Ascending aorta (tissue), 2 donors: ENCODE results near the gene GABBR2. TPM values are rescaled to one million over a fixed set of nuclear protein-coding genes. Genes with fewer than 3 reads are reported as not detected.

ENCODE experiments used
- DNase-seq, 2 donors: peaks; one replicate each; pipeline ENCODE4 v3.0.0-alpha.2; 2019; ENCODE audit warnings: low spot score in 2 of 2
- H3K27ac ChIP-seq, 2 donors: fragments of 200-600 bp; sonication (generic); one replicate each; pipeline ENCODE4 v1.5.1; 2016 to 2017; ENCODE audit warnings: mild to moderate bottlenecking in 1 of 2
- H3K27me3 ChIP-seq: fragments of 200-600 bp; sonication (generic); one replicate; pipeline ENCODE4 v1.5.1; 2017
- H3K36me3 ChIP-seq, 2 donors: fragments of 200-600 bp; sonication (generic); one replicate each; pipeline ENCODE4 v1.5.1; 2016
- H3K4me1 ChIP-seq, 2 donors: fragments of 200-600 bp; sonication (generic); one replicate each; pipeline ENCODE4 v1.5.1; 2016 to 2017; ENCODE audit warnings: mild to moderate bottlenecking in 1 of 2
- H3K4me3 ChIP-seq, 2 donors: fragments of 200-600 bp; sonication (generic); one replicate each; pipeline ENCODE4 v1.5.1; 2016 to 2017; ENCODE audit warnings: mild to moderate bottlenecking in 1 of 2
- H3K9me3 ChIP-seq, 2 donors: fragments of 200-600 bp; sonication (generic); one replicate each; pipeline ENCODE4 v1.5.1; 2016
- intact Hi-C: fragments of 100-400 bp; cut with DNase I; formaldehyde crosslinking; loops from one replicate; pipeline ENCODE4 v1.15.1; 2023
- total RNA-seq: library from RNA; depleted of rRNA; stranded (reverse); fragments of >200 nt; gene quantifications from one replicate; pipeline ENCODE4 v1.1.0, GENCODE V29; 2016
- TF ChIP-seq, protein P1 (sequence below), 3 experiments: fragments of 200-600 bp in 2 of 3; fragments of 450-650 bp in 1 of 3; sonication (generic) in 2 of 3; IDR thresholded peaks; one replicate each; pipeline ENCODE4 v1.5.1; 2016 to 2019; ENCODE audit warnings: antibody characterized with exemption in 3 of 3, mild to moderate bottlenecking in 1 of 3, moderate library complexity in 1 of 3

Gene GABBR2
- total RNA-seq, 1 donor from 2014 or later, result not detected

DNA sequence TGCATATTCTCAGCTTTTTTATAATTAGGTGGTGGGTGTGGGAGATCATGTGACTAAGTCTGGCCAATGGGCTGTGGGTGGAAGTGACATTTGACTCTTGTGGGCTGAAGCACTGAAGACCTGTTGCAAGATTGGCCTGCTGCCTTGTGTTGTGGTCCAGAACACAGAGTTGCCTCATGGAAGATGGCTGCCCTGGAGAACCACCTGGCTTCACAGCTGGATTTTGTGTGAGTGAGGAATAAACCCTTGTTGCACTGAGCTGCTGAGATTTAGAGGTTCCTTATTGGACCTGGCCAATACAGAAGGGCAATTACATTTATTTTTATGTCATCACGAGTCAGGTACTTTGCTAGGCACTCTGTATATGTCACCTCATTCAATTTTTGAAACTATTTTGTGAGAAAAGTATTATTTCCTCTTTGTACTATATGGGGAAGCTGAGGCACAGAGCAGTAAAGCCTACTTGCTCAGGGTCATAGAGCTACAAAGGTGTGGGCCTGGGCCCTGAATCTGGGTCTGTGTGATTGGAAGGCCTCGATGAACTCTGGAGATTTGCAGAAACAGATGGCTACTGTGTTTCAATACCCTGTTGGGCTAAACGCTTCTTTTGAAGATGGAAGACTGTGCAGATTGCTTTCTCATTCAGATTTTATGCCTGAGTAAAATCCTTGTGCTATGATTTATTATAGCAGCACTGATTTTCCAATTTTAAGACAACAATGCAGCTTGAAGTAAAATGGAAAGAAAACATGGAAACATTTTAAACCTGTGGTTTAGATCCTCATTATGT lies 382.1 kb downstream of the GABBR2 start:
- Histone ChIP-seq H3K36me3 (no peaks in the 10 kb centered on the region), H3K9me3 (no peaks in the 10 kb centered on the region), H3K4me1 (no peaks in the 10 kb centered on the region), H3K4me3 (no peak overlapping the region), H3K27me3 (no peaks in the 10 kb centered on the region), H3K27ac (no peak overlapping the region)
- peak in 1 of 2 donors; percentile 5 for DNase-seq
- TF ChIP-seq, protein P1, sequence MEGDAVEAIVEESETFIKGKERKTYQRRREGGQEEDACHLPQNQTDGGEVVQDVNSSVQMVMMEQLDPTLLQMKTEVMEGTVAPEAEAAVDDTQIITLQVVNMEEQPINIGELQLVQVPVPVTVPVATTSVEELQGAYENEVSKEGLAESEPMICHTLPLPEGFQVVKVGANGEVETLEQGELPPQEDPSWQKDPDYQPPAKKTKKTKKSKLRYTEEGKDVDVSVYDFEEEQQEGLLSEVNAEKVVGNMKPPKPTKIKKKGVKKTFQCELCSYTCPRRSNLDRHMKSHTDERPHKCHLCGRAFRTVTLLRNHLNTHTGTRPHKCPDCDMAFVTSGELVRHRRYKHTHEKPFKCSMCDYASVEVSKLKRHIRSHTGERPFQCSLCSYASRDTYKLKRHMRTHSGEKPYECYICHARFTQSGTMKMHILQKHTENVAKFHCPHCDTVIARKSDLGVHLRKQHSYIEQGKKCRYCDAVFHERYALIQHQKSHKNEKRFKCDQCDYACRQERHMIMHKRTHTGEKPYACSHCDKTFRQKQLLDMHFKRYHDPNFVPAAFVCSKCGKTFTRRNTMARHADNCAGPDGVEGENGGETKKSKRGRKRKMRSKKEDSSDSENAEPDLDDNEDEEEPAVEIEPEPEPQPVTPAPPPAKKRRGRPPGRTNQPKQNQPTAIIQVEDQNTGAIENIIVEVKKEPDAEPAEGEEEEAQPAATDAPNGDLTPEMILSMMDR (IDR thresholded peaks at IDR 0.05), result no peak
- intact Hi-C loops, result no loop called here

DNA sequence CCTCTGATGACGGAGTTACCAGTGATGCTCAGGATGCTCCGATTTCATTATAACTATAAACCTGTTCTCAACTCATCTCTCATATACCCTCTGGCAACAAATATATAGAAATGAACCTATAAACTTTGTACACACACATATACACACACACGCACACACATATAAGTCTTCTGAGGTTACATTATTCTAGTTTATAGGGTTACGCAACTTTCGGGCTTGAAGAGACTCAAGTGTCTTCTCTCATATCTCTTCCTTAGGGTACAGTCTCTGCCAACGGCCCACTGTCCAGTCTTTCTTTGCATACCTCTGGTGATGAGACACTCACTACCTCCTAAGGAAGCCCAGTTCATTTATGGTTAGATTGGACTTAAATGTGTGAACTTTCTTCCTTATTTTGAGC lies 383.9 kb downstream of the GABBR2 start:
- no peaks in the 10 kb centered on the region for H3K9me3 ChIP-seq
- TF ChIP-seq, protein P1 (IDR thresholded peaks at IDR 0.05), result no peak
- no peaks in the 10 kb centered on the region for H3K27me3 ChIP-seq
- no peaks in the 10 kb centered on the region for H3K4me1 ChIP-seq
- H3K27ac ChIP-seq, result no peak overlapping the region
- DNase-seq, result no peak
- H3K4me3 ChIP-seq, result no peak overlapping the region
- no peaks in the 10 kb centered on the region for H3K36me3 ChIP-seq
- intact Hi-C loops, result no loop called here

DNA sequence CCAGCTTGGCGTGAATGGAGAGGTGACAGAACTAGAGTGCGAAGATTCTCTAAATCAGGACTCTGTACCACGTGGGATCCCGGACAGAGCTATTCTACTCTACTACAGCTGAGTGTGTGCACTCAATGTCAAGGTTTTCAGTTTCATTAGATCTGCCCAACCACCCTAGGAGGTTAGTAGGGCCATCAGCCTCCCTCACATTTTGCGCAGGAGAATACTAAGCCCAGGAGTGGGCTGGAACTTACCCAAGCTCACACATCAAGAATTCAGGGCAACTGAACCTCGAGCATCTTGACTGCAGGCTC lies 385.0 kb downstream of the GABBR2 start:
- H3K27ac ChIP-seq, result no peak overlapping the region
- no peaks in the 10 kb centered on the region for H3K4me1 ChIP-seq
- no peaks in the 10 kb centered on the region for H3K27me3 ChIP-seq
- TF ChIP-seq, protein P1 (IDR thresholded peaks at IDR 0.05), result no peak
- no peaks in the 10 kb centered on the region for H3K9me3 ChIP-seq
- intact Hi-C loops, result no loop called here
- no peak overlapping the region for H3K4me3 ChIP-seq
- DNase-seq, result no peak
- no peaks in the 10 kb centered on the region for H3K36me3 ChIP-seq

DNA sequence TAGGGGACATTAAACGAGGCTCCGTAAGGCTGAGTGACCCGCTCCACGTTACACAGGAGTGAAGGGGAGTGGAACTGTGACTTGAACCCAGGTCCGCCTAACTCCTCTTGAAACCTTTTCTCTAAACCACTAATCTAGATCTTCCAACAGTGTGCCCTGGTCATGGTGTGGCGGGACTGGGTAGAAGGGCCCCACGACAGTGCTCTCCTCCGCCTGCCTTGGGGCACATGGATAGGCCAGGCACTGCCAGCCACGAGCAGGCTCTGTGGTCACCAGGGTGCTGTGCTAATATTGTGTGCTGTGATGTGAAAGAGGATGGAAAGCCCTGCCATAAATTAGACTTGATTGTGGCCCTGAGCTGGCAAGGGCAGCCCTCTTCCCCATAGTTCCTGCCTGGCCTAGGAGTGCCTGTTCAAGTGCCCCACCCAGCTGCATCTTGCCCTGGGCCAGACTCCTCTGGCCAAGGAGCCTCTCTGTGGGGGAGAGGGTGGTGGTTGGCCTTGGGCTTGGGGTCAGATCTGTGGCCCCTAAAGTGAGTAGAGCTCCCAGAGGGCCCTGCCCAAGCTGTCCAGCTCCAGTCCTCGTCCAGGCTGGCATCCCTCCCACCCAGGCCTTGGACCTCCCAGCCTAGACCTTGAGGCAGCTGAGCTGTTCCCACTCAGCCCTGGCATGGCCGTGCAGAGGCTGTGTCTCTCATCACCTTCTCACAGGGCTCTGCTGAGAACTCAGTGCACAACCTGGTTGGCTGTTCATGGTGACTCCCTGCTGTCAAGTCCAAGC lies 385.5 kb downstream of the GABBR2 start:
- intact Hi-C loops, result no loop called here
- Histone ChIP-seq H3K27ac (no peak overlapping the region), H3K27me3 (no peaks in the 10 kb centered on the region), H3K4me3 (no peak overlapping the region), H3K4me1 (no peaks in the 10 kb centered on the region), H3K36me3 (no peaks in the 10 kb centered on the region), H3K9me3 (no peaks in the 10 kb centered on the region)
- DNase-seq, result peak in 1 of 2 donors; percentile 53
- TF ChIP-seq, protein P1 (IDR thresholded peaks at IDR 0.05), result no peak

DNA sequence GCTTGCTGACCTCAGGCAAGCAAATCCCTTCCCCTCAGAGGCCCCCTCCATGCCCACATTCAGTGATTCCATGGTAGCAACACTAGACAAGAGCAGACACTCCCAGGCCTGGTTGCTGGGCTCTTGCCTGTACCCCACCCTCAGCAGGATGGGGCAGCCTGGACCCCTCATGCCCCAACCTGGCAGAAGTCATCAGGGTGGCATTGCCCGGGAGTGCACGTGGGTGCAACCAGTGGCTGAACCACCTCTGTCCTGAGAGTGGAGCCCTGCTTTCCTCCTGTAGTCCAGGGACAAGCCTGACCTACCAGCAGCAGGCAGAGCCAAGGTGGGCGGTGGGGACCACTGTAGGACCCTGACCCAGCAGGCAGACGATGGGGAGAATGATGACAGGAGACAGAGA lies 387.5 kb downstream of the GABBR2 start:
- H3K27me3 ChIP-seq, result no peaks in the 10 kb centered on the region
- H3K4me3 ChIP-seq, result no peak overlapping the region
- H3K27ac ChIP-seq, result no peak overlapping the region
- H3K4me1 ChIP-seq, result no peaks in the 10 kb centered on the region
- DNase-seq, result peak in 1 of 2 donors; percentile 46
- H3K9me3 ChIP-seq, result no peaks in the 10 kb centered on the region
- no peaks in the 10 kb centered on the region for H3K36me3 ChIP-seq
- TF ChIP-seq, protein P1 (IDR thresholded peaks at IDR 0.05), result no peak
- intact Hi-C loops, result no loop called here
